Eye (tissue), 1 donor: Measurements from ENCODE around the gene VPS13D.
A peak's percentile ranks its signal among the peaks of the same experiment; 100 is the strongest.
"Not testable (repeated sequence)": the region's sequence is repeated elsewhere in the genome, so short reads cannot be mapped to it uniquely, and the experiment has no call there.

Experiments used
- DNase-seq: peaks from one replicate; pipeline ENCODE4 v3.0.0-alpha.2; 2015

The VPS13D gene

GRCh38 chr1:12287869-12288268, 58.0 kb downstream of the VPS13D start:
- DNase-seq, result no peak

GRCh38 chr1:12290828-12291227, 61.0 kb downstream of the VPS13D start:
- DNase-seq, result no peak

DNA sequence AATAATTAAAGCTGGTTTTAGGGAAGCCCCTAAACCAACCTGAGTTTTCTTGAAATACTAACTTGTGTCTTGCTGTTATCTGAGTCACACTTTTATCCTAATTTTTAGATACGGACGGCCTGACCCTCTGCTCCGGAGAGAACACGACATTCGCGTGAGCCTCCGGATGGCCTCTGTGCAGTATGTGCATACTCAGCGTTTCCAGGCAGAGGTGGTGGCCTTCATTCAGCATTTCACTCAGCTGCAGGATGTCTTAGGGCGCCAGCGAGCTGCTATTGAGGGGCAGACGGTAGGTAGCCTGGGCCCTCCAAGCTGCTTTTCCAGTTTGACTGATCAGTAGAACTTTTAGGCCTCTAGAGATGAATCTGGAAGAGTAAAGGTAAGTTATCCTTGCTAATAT, 63.6 kb downstream of the VPS13D start:
- DNase-seq, result no peak

DNA sequence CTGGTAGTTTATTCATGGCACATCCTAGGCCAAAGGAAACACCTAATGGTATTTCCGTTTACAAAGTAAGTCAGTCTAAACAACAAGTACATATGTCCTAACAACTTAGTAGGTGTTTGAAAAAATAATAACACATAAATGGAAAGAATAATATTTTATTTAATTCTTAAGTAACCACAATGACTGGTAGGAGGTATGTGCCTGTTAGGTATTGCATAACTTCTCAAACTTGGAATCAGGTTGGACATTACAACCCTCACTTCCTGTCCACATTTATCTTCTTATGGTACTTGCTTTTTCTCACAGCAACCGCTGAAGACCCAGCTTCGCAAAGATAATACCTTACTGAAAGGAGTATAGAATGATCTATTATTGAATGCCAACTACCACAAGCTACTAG, 64.2 kb downstream of the VPS13D start:
- DNase-seq, result no peak

- no peak for DNase-seq
These were observed 66.2 kb downstream of the VPS13D start for GRCh38 chr1:12296016-12296415.

GRCh38 chr1:12296623-12297022, 66.8 kb downstream of the VPS13D start:
- no peak for DNase-seq

DNA sequence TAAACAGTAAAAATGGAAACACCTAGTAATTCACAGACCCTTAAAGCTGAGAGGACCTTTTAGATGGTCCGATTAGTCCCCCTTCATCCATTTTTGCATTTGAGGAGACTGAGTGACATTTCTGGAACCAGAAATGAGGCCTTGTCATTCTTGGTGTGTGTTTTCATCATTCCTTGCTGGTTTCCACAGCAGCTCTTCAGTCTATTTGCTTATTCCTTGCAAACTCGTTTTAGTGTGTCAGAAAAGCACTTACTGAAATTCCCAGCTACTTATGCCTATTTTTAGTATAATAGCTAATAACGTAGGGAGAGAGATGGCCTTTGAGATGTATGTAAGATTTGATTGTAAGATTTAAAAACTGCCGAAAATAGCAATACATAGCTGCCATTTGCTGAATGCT, 70.9 kb downstream of the VPS13D start:
- no peak for DNase-seq

DNA sequence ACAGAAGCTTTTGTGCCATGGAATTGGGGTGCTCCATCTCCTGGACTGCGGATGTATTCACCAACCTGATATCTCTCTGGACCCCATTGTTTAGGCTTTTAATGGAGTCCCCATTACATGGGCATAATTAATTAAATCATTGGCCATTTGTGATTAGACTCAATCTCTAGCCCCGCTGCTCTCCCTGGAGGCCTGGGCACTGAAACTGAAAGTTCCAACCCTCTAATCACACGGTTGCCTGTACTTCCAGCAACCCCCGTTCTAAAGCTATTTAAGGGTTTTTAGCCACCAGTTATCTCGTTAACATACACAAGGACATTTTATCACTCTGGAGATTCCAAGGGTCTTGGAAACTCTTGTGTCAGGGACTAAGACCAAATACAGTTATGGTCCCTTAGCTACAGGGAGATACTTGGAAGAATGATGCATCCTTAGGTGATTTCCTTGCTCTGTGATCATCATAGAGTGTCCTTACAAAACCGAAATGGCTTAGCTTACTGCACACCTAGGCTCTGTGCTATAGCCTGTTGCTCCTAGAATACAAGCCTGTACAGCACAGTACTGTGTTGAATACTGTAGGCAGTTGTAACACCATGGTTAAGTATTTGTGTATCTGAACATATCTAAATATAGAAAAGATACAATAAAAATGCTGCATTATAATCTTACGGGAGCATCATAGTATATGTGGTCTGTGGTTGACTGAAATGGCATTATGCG, 71.8 kb downstream of the VPS13D start:
- no peak for DNase-seq

DNA sequence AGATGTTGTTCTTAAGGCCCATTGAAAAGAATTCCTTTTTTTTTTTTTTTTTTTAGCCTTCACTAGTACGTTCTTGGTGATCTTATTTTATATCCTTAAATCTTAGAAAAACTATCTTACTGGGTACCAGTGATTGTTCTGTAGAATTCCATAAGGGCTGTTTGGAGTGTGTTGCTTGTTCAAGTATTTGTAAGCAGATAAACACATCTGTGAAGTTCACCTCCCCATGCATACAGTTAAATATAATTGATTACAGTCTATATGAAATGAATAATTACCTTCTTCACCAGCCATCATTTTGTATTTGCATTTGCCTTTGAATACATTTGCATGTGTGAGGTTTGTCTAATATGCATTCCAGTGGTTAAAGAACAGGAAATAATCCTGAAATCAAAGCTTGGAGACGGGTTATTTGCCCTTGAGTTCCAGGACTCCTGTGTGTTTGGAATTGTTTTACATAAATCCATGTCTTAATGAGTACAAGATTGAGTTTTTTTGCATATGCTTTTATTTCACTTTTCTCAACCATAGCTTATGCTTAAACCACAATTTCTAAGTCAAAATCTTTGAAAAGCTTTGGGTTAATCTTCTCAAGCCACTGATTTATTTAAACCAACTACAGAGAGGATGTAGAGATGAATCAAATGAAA, 73.1 kb downstream of the VPS13D start:
- peak; percentile 6 for DNase-seq

DNA sequence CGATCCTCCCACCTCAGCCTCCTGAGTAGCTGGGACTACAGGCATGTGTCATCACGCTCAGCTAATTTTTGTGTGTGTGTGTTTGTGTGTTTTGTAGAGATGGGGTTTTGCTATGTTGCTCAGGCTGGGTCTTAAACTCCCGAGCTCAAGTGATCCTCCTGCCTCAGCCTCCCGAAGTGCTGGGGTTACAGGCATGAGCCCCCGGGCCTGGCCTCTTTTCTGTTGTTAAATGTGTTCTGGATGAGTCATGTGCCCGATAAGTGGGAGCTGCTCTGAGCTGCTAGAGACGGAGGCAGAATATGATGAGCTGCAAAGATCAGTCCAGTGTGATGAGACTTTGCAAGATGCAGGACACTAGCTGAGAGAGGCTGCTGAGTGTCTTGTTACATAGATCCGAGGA, 75.5 kb downstream of the VPS13D start:
- no peak for DNase-seq

GRCh38 chr1:12309783-12310742, 80.2 kb downstream of the VPS13D start:
- DNase-seq, result peak; percentile 67

DNA sequence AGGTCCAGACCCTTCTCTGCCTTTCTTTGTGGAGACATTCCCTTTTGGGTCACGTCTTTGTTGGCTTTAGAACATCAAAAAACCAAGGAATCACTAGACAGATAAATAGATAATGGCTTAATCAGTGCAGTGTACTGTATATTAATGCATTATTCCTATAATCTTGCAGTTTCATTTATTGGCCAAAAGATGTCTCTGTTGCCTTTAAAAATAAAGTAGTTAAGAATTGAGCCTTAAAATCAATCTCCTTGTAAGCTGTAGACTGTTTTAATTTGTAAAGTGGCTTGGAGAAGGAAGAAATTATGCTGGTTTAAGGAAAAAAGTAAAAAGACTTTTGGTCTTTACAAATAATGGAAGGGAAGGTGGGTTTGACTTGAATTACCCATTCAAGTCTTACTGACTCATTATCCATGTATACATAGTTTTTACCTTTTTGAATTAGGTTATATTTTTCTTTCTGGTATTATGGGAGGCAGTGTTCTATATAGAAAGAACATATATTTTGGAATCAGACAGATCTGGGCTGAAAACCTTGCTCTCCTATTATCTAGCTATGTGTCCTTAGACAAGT, 84.6 kb downstream of the VPS13D start:
- peak; percentile 52 for DNase-seq

- peak; percentile 5 for DNase-seq
These were observed 85.3 kb downstream of the VPS13D start for GRCh38 chr1:12315146-12315545.

DNA sequence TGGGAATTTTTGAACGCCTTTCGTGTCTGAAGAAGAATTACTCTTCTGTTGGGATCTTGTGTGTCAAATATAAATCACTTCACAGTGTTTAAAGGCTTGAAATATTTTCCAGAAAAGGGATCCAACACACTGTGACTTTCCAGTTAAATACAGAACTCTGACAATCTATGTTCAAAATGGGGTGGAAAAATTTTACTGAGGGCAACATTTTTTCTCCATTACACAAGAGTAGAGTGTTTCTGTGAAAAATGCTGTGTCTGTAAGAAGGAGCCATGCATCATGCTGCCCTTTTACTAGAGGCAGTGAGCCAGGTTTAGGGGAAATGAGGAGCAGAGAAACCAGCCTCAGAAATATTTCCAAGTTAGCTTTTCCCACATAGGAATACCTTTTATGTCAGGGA, 86.5 kb downstream of the VPS13D start:
- no peak for DNase-seq

DNA sequence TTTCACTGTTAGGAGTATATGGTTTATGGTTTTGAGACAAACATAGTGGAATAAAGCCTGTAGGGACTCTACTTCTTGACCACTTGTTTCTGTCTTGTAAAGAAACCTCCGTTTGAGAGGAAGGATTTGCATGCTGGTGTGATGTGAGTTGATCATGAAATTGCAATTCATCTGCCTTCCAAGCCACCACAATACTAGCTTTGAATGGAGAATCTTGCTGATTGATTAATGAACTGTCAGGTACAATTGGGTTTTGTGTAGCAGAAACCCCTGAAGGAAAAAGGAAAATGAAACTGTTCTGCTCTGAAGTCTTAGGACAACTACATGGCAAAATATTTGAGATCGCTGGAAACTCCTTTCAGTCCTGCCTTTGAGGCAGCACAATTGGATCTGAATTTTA, 90.7 kb downstream of the VPS13D start:
- no peak for DNase-seq

DNA sequence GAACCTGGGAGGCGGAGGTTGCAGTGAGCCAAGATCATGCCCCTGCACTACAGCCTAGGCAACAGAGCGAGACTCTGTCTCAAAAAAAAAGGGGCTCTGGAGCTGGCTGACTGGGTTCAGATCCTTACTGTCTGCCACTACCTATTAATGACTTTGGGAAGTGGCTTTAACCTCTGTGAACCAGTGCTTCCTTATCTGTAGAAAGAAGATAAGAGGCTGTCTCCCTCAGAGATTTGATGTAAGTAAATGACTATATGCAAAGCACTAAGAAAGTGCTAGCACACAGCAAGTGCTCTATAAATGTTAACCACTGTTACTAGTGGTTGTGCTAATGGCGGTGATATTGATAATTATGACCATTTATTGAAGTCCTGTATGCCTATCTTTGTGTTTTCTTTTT, 94.6 kb downstream of the VPS13D start:
- DNase-seq, result no peak

GRCh38 chr1:12324973-12325372, 95.1 kb downstream of the VPS13D start:
- DNase-seq, result not testable (repeated sequence)

DNA sequence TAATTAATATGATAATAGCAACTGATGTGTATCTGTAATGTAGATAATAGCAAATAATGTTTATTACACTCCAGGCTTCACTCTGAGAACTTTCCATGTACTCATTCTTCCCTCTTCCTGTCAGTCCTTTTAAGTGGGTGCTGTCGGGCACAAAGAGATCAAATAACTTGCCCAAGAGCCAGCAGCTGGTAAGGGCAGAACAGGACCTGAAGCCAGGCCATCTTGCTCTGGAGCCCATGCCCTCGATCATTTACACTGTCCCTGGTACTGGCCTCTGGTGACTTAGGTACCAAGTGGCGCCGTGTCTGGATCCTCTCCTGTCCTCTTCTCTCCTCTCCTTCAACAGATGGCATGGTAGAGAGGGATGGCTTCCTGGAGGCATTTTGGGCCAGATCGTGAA, 97.2 kb downstream of the VPS13D start:
- no peak for DNase-seq

DNA sequence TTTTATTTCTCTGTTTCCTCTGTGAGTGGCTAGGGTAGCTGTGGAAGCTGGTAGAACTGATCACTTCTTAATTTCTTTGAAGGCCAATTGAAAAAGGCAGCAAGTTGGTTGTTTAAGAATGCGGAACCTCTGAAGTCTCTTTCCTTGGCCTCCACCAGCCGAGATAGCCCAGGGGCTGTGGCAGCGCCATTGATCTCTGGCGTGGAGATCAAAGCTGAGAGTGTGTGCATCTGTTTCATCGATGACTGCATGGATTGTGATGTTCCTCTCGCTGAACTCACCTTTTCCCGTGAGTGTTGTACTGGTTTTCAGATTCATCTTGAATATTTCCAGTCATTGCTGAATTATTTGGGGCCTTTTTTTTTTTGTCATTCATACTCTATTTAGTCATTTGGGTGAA, 97.7 kb downstream of the VPS13D start:
- no peak for DNase-seq

DNA sequence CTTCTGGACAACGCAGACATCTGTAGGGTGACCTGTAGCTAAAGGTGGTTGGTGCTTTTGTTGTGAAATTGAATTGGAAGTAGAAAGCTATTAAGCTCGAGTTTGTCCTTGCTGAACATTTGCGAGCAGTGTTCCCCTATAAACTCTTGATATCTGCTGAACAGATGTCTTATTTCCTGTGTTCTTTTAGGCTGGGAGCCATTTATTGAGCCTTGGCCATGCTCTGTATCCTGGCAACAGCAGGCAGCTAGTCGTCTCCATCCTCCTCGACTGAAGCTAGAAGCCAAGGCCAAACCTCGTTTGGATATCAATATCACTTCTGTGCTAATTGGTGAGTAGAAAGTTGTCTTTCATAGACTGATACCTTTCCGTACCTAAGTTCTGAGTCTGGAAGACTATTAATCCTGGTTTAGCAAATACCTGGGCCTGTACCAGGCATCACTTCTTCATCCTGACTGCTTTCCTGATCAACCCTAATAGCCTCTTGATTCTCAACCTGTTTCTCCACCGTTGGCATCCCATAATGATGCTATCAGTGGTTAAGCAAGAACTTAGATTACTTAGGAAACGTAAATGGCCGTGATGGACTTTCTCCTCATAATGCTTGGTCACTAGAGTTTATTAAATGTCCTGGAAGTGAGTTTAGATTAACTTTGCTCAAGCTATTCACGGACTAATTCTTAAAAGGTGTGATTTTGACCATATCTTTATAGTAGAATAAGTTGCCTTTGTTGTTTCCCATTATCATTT, 103.4 kb downstream of the VPS13D start:
- DNase-seq, result no peak

GRCh38 chr1:12335815-12336214, 106.0 kb downstream of the VPS13D start:
- DNase-seq, result no peak

GRCh38 chr1:12336413-12336812, 106.6 kb downstream of the VPS13D start:
- peak; percentile 46 for DNase-seq

DNA sequence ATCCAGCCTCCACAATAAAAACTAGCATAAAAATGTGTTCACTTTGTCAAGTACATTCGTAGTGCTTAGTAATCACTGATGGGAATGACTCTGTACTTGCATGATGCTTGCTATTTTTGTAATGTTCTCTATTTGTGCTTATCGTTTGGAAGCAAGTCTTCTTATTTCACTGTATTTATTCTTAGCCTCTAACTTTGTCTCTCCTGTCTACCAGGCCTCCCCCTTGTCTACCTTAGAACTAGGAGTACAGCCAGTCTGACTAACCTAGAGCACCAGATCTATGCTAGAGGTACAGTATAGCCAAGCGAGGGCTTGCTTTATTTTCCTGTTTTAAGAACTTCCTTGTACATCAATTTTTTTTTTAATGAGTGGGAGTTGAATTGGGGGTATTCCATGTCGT, 108.2 kb downstream of the VPS13D start:
- DNase-seq, result no peak
